Hematopoietic multipotent progenitor cell treated with erythropoietin and hydrocortisone succinate and interleukin-3 and kit ligand, for 4 days (in vitro differentiated cells): ENCODE data around the gene ZFYVE19.

Source experiments
- DNase-seq: peaks from one replicate; pipeline ENCODE4 v3.0.0-alpha.2; 2015

Gene ZFYVE19

DNA sequence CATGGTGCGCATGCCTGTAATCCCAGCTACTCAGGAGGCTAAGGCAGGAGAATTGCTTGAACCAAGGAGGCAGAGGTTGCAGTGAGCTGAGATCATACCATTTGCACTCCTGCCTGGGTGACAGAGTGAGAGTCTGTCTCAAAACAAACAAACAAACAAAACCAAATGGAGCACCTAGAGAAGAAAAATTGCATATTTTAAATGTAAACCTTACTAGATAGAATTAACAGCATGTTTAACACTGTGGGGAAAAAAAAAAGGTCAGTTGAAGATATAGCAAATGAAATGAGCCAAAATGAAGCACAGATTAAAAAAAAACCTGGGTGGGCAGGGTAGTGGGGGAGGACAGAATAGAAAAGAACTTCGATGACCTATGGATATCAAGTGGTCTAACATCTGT lies 14.3 kb downstream of the ZFYVE19 start:
- no peak for DNase-seq

DNA sequence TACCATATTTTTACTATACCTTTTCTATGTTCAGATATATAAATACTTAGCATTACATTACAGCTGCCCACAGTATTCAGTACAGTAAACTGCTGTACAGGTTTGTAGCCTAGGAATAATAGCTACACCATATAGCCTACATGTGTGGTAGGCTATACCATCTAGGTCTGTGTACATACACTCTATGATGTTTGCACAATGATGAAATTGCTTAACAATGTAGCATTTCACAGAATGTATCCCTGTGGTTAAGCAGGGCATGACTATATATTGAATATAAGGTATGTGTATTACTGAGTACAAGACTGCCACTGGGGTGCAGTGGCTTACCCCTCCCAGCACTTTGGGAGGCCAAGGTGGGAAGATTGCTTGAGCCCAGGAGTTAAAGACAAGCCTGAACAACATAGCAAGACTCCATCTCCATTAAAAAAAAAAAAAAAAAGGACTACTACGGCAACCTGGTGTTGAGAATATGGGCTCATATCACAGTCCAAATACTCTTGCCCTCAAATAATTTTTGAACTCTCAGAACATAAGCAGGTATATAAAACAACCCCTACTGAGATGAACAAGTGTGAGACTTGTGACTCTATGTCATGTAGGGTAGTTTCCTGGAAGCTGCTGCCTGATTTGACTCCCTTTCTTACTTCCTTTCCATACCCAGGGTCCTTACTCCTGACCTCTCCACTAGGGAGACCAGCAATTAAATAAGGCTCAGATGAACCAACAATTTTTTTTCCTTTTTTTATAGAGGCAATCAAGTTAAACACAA lies 16.9 kb downstream of the ZFYVE19 start:
- DNase-seq: peak; percentile 55

DNA sequence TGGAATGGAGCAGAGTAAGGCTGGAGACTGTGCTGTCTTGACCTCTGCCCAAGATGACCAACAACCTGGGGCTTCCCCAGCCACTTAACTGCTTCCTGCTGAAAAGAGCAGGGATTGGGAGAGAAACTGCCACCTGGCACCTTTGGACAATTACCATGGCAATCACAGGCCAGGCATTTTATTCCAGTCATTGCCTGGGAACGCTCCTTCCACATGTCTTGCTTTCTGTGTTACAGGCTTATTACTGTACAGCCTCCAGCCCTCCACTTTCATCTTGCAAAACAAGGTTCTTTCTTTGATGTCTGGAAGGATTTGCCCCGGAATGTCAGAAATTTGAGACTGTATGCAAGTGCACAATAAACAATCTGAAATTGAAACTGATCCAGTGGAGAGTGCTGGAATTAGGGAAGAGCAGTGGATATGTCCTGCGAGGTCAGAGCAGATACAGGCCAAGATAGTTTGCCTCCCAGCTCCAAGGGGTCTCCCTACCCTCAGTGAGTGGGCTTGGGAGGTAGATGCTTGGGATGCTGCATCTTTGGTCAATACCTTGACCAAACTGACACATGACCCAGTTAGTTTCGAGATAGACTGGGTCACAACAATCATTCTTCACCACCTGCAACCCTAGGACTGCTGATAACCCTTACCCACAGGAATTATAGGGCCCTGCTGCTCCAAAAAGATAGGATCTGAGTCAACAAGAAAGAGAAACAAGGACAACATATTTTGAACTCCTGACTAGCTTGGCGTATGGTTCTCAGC lies 19.0 kb downstream of the ZFYVE19 start:
- DNase-seq: peak; percentile 44

DNA sequence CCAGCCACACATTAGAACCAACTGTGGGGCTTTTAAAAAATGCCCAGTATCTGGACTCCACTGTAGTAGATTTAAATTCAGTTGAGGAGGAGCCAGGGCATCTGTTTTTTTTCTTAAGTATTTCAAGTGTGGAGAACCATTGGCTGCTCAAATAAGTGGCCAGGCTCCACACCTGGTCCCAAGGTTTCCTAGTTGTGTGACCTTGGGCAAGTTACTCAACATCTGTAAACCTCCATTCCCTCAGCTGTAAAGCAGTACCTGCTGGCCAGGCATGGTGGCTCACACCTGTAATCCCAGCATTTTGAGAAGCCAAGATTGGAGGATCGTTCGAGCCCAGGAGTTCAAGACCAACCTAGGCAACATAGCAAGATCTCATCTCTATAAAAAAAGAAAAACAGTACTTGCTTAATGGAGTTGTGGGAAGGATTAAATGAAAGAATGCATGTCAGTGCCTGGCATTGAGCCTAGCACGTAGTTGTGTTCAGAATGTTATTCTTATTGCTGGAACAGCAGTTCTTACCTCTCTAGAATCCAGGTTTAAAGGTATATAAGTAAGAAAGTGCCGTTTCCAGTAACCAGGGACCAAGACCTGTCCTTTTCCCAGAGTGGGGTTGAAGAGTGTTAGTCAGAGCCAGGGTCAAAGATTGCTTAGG lies 19.7 kb downstream of the ZFYVE19 start:
- no peak for DNase-seq

DNA sequence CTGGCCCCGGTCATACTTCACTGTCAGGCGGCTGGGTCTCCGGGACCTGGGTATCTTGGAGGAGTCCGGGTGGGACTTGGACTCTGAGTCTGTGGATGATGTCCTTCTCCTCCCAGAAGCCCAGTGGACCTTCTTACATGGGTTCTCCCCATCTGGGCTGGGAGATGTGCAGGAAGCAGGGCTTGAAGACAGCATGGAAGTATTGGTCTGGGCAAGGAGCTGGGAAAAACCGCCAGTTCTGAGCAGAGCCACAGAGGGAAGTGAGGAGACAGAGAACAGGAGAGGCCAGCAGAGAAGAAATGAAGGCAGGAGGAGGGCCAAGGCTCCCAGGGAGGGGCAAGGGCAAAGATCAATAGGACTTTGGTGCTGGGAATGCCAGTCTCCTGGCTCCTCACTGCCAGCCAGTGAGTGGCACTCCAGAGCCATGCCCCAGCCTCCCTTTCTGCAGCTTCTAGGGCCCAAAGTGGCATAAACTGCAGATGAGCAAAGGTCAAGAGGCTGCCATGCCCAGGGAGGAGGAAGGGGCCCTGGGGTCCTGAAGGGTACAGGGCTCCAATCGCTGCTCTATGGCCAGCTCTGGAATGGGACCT lies 21.7 kb downstream of the ZFYVE19 start, which contains the start of gene PPP1R14D:
Gene PPP1R14D, minus strand, starts transcription at position 262 of the 590 bp plus-strand sequence. Its CDS starts 67 bp downstream, at position 195.
- no peak for DNase-seq

DNA sequence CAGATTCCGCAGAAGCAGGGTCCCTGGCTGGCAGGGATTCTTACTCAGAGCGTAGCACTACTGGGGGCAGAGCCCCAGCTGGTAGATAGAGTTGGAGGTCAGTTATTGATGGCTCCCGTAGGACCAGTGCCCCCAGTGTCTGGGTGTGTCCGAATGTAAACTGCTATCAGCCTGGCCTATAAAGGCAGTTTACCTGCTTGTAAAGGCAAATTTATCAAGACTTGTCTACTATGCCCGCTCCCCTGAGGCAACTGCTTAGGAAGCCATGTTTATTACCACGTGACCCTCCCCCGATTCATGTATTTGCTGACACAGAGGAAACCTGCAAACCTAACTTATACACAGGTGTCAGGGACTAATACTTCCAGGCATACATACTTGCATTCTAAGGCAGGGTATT lies 22.2 kb downstream of the ZFYVE19 start:
- no peak for DNase-seq

DNA sequence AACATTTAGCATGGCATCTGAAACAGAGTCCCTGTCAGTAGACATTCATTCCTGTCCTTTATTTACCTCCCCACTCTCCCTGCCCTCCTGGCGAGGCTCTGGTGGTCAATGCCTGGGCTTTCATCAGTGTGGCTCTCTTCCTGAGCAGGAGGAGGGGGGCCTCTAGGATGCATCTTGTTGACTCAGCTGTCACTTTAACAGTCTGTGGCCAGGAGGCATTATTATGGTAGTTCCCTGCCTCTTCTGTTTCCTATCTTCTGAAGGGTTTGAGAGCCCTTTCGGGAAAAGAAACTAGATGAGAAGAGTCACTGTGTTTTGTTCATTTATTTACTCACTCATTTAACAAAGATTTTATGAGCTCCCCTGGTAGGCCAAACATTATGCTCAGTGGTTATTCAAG lies 24.0 kb downstream of the ZFYVE19 start:
- DNase-seq: no peak

DNA sequence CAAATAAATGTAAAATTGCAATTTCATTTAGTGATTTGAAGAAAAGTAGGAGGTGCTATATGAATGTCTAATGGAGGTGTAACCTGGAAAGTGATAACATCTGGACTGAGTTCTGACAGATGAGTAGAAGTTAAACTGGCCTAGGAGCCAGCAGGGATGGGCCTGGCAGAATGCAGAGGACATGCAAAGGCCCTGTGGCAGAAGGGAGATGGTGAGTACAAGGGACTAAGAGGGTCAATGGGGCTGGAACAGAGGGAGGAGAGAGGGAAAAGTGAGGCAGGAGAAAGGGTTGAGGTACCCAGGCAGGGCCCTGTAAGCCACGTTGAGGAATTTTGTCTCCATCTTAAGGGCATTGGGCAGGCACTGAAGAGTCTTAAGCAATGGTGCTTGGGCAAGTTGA lies 25.0 kb downstream of the ZFYVE19 start:
- no peak for DNase-seq

DNA sequence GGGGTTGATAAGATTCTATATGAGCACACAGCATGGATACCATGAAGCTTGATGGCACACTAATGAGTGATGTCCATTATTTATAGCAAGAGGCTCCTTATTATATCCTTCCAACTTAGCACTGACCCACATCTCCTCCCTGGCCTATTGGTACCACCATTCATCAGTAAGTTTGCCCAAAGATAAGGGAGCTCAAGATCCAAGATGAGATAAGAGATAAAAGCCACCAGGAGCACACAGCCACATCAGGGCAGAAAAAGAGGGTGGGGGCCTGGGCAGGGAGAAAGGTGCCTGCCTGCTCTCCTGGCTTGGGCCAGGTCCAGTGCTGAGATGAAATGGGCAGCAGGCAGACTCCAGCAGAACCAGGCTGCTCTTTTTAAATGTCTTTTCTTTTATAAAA lies 26.0 kb downstream of the ZFYVE19 start:
- DNase-seq: no peak

DNA sequence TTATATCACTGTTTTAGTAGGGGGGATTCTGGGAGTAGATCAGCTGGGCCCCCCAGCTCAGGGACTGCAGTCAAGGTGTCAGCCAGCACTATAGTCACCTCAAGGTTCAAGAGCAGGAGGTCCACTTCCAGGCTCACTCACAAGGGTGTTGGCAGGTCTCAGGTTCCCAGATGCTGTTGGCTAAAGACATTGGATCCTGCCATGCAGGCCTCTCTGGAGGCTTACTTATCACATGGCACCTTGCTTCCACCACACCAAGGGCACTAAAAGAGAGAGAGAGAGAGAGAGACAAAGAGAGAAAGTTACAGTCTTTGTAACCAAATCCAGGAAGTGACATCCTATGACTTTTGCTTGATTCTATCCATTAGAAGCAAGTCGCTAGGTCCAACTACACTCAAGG lies 29.1 kb downstream of the ZFYVE19 start:
- no peak for DNase-seq

DNA sequence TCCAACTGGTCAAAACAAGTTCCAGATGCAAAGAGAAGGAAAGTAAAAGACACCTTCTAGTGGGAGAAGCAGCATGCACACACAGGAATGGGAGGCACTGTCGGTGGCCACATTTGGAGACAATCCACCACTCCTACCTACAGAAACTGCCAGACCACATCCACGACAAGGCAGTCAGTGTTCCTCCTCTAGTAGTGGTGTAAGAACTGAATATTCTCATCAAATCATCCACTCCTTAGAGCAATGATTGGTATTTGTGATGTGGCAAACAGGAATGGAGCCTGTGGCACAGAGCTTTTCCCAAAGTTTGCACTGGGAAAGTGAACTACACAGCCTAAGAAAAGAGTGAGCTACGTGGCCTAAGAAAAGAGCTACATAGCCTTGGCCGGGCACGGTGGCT lies 31.9 kb downstream of the ZFYVE19 start:
- DNase-seq: no peak

DNA sequence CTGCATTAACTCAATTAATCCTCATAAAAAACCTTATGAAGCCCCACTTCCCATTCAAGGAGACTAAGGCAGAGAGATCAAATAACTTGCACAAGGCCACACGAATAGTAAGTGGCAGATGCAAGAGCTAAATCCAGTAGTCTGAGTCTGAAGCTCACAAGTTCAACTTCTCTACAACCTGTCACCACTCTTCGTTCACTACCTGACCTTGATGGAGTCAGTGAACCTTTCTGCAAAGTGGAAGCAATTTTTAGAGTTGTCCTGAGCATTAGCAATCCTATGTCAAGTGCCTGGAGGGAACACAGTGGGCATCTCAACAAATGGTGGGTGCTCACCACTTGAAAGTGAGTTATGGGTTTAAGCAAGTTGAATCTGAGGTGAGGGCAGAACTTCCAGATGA lies 34.9 kb downstream of the ZFYVE19 start:
- no peak for DNase-seq

DNA sequence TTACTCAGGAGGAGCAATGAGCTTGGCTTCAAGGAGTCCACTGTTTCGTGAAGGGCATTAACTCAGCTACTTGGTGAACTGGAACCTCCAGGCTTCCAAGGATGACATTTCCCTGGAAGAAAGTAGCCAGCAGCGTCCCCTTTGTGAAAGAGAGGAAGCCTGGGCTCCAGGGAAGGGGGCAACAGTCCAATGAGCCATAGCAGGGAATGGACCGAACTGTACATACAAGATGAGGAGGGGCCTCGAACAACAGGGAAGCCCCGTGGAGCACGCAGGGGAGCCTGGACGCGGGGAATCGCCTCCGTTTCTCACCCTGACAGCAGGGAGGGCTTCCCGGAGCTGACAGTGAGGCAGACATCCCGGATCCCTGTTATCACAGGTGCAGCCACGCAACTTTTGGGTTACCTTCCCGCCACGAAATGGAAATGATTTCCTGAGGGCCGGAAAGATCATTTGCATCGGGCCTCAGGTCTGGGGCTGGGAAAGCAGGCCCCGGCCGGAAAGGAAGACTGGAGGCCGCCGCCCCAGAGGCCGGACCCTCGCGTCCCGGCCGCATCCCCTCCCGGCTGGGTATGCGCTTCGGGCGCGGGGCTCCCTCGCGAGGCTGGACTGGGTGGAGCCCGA lies 36.5 kb downstream of the ZFYVE19 start:
- DNase-seq: no peak

DNA sequence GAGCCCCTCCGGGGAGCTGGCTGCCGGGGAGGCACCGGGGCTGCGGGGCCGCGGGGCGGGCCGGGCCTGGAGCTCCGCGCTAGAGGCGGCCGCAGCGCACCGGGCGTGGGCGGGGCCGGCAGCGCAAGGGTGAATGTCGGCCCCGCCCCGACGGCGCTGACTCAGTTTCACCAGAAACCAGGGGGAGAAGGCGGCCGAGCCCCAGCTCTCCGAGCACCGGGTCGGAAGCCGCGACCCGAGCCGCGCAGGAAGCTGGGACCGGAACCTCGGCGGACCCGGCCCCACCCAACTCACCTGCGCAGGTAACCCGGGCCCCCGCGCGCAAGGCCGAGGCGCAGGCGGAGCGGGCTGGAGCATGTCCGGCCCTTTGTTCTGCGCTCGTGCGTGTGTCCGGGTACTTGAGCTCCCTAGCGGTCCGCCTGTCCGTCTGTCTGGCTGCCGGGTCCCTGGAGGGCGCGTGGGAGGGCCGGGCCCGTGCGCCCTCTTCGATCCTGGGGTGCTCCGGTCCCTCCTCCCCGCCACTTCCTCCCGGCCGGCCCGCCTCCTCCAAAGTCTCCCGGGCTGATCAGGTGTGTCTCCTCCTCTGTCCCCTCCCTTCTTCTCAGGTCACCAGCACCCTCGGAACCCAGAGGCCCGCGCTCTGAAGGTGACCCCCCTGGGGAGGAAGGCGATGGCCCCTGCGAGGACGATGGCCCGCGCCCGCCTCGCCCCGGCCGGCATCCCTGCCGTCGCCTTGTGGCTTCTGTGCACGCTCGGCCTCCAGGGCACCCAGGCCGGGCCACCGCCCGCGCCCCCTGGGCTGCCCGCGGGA lies 37.2 kb downstream of the ZFYVE19 start, which contains the start of gene SPINT1:
Gene SPINT1, plus strand, starts transcription at position 164 of the 811 bp plus-strand sequence. Its CDS starts 507 bp downstream, at position 671.
- peak; percentile 48 for DNase-seq

DNA sequence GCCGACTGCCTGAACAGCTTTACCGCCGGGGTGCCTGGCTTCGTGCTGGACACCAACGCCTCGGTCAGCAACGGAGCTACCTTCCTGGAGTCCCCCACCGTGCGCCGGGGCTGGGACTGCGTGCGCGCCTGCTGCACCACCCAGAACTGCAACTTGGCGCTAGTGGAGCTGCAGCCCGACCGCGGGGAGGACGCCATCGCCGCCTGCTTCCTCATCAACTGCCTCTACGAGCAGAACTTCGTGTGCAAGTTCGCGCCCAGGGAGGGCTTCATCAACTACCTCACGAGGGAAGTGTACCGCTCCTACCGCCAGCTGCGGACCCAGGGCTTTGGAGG lies 37.8 kb downstream of the ZFYVE19 start:
- peak; percentile 71 for DNase-seq

DNA sequence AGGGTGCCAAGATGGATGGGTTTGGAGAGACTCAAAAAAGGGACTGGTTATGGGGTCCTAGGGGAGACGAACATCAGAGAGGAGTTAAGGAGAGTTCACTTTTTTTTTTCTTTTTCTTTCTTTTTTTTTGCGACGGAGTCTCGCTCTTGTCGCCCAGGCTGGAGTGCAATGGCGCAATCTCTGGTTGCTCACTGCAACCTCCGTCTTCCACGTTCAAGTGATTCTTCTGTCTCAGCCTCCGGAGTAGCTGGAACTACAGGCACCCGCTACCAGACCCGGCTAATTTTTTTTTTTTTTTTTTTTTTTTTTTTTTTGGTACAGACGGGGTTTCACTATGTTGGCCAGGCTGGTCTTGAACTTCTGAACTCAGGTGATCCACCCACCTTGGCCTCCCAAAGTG lies 38.1 kb downstream of the ZFYVE19 start:
- DNase-seq: no peak

DNA sequence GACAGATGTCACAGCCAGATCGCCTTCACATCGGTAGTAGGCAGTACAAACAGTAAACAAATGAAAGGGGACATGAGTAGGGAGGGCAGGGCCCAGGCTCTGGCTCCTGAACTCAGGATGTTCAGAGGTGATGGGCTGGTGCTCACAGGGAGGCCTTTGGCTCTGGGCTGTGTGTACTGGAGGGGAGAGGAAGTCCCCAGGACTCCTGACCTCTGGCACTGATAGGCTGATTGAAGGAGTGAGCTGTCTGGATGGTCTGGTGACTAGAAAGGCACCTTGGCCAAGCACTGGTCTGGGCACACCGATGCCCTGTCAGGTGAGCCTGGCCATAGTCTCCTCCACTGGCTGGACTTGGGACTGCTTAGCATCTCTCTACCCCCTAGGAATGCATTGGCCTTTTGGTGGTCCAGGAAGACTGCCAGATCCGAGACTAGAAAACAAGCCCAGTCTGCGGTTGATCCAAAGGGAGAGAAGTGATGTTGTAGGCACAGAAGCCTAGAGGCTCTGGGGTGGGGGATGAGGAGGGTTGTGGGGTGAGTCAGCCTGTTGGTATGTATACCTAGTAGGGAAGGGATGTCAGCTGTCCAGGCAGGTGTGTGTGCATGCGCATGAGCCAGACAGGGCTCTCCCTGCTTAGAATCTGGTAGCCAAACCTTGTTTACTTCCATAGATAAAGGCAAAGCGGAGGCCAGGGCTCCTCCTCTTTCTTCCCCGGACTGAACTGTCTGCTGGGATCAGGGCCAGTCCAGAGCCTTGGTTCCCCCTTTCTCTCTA lies 38.8 kb downstream of the ZFYVE19 start:
- no peak for DNase-seq

DNA sequence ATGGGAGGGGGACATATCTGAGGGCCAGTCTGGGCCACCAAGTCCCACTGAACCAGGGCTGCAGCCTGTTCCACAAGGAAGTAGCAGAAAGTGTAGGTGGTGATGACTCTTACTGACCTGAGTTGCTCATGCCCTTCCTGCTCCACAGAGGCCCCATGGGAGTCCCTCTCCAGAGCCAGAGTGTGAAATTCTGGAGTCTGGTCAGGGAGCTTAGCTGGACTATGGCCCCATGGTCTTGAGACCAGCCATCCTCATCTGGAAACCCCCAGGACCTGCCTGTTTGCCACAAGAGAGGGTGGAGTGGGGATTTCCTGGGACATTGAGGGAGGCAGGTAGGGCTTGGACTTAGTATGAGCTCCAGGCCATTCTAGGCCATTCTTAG lies 39.9 kb downstream of the ZFYVE19 start:
- no peak for DNase-seq

DNA sequence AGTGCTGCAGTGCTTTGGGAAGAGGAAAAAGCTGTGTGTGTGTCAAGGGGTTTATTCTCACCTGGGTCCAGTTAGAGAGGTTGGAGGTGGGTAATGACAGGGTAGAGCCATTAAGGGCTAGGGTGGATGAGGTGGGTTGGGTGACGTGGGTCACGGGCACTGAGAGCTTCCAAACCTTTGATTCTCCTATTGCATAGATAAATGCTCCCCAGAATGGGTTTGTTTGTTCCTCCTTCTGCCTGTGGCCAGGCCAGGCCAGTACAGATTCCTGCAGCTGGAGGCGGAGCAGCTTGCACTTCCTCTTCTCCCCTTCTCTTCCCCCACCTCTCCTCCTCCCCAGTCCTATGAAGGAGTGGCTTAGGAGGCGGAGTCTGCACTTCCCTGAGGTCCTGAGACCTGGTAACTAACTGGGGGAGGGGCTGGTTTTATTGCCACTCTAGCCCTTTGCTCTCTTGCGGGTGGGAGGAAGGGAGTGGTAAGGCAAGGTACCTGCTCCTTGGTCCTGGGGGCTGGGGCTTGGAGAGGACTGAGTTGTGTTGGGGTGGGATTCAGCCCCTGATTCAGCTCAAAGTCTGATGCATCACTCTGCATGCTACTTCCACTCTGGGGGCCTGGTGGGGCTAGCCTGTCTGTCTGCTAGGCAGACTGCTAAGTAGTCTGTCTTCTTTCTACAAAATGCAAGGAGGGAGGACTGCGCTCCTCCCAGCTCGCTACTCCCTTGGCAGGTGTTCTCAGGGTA lies 40.5 kb downstream of the ZFYVE19 start:
- peak; percentile 96 for DNase-seq

DNA sequence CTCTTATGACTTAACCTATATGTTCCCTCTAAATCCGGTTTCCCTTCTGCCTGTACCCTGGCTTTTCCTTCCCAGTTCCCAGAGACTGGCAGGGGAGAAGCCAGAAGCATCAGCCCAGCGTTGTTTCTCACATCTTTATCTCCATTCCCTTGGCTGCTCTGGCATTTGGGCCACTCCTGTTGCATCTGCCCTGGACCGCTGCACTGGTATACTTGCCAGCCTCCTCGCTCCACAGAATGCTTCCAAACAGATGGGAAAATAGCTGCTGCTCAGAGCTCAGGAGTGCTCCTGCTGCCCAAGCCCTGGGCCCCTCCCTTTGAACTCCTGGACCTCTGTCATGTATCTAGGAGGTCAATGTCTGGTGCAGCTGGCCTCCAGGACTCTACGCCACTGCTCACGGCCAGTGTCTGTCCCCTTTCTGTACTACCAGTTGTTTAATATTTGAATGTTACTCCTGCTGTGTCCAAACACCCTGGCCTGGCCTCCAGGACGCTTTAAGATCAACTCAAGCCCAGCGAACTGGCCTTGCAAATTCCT lies 43.8 kb downstream of the ZFYVE19 start:
- no peak for DNase-seq
